Gastroesophageal sphincter (tissue), 4 donors: ENCODE results near the gene SLC15A3. TPM values are rescaled to one million over a fixed set of nuclear protein-coding genes. Genes with fewer than 3 reads are reported as not detected.

Source experiments
- ATAC-seq: fragments of 150-250 bp; one replicate; pipeline ENCODE4 v1.9.1; 2016; ENCODE audit warnings: mild to moderate bottlenecking, moderate library complexity
- H3K27ac ChIP-seq, 4 donors: fragments of 200-600 bp; sonication (generic) in 3 of 4; 1 replicate in 3 of 4; 2 replicates in 1 of 4; pipeline ENCODE4 v1.5.1; 2016 to 2019
- H3K27me3 ChIP-seq: fragments of 200-600 bp; sonication (generic); one replicate; pipeline ENCODE4 v1.5.1; 2019
- H3K36me3 ChIP-seq, 2 donors: fragments of 200-600 bp; sonication (generic); one replicate each; pipeline ENCODE4 v1.5.1; 2019; ENCODE audit warnings: control low read depth in 1 of 2
- H3K4me1 ChIP-seq, 3 donors: fragments of 200-600 bp; sonication (generic); 1 replicate in 2 of 3; 2 replicates in 1 of 3; pipeline ENCODE4 v1.5.1; 2016 to 2019; ENCODE audit warnings: control low read depth in 2 of 3
- H3K4me3 ChIP-seq, 2 donors: fragments of 200-600 bp; sonication (generic); one replicate each; pipeline ENCODE4 v1.5.1; 2019; ENCODE audit warnings: mild to moderate bottlenecking in 1 of 2, moderate library complexity in 1 of 2
- H3K9me3 ChIP-seq, 3 donors: fragments of 200-600 bp; sonication (generic); one replicate each; pipeline ENCODE4 v1.5.1; 2017 to 2019; ENCODE audit warnings: control low read depth in 2 of 3
- CTCF ChIP-seq, 4 experiments: fragments of 200-600 bp in 2 of 4; fragments of 450-650 bp in 2 of 4; sonication (generic) in 1 of 4; IDR thresholded peaks; one replicate each; pipeline ENCODE4 v1.5.1; 2017 to 2019; ENCODE audit warnings: antibody characterized with exemption in 4 of 4, mild to moderate bottlenecking in 2 of 4, moderate library complexity in 2 of 4
- EP300 ChIP-seq: sonication (generic); formaldehyde crosslinking; IDR thresholded peaks from one replicate; pipeline ENCODE4 v1.6.1; 2017; ENCODE audit warnings: antibody characterized with exemption, mild to moderate bottlenecking
- POLR2A ChIP-seq, 2 donors: fragments of 450-650 bp; IDR thresholded peaks; one replicate each; pipeline ENCODE4 v1.6.1; 2017; ENCODE audit warnings: antibody characterized with exemption in 2 of 2, mild to moderate bottlenecking in 2 of 2, moderate library complexity in 1 of 2
- POLR2AphosphoS5 ChIP-seq: sonication (generic); formaldehyde crosslinking; IDR thresholded peaks from one replicate; pipeline ENCODE4 v1.6.1; 2017; ENCODE audit warnings: antibody characterized with exemption
- WGBS, 2 donors: methylation state at CpG; one replicate each; pipeline ENCODE4 v1.1.5; 2018; ENCODE audit warnings: low coverage in 1 of 2; 5-methylcytosine and 5-hydroxymethylcytosine counted together
- total RNA-seq, 4 donors: library from RNA; depleted of rRNA; stranded (reverse); fragments of >200 nt; gene quantifications; one replicate each; pipeline ENCODE4 v1.1.0, GENCODE V29; 2016

SLC15A3 gene
- total RNA-seq, 4 donors from 2014 or later: 16.7 to 48.4 (median 19.5) TPM

- H3K4me1 ChIP-seq: no peaks in the 10 kb centered on the region
- no peaks in the 10 kb centered on the region for H3K9me3 ChIP-seq
- WGBS, 2 donors: 60% methylated on average over 1 of the region's 2 CpGs; no CpG with 5 or more reads in 1 of the 2 donors
- H3K4me3 ChIP-seq: no peak overlapping the region
- TF ChIP-seq POLR2A (IDR thresholded peaks at IDR 0.05) (no peak), POLR2AphosphoS5 (no peak), EP300 (no peak), CTCF (IDR thresholded peaks at IDR 0.05) (no peak)
- H3K27me3 ChIP-seq: no peaks in the 10 kb centered on the region
- H3K36me3 ChIP-seq: no peaks in the 10 kb centered on the region
- H3K27ac ChIP-seq: no peak overlapping the region
- ATAC-seq: no peak
These were observed 36.7 kb upstream of the SLC15A3 start for GRCh38 chr11:60988658-60989057.

GRCh38 chr11:60987577-60988277 lies 35.8 kb upstream of the SLC15A3 start:
- Histone ChIP-seq H3K27ac (no peak overlapping the region), H3K4me3 (no peak overlapping the region), H3K4me1 (no peaks in the 10 kb centered on the region), H3K36me3 (no peaks in the 10 kb centered on the region), H3K9me3 (no peaks in the 10 kb centered on the region), H3K27me3 (no peaks in the 10 kb centered on the region)
- ATAC-seq: no peak
- no peak for TF ChIP-seq EP300
- TF ChIP-seq CTCF (IDR thresholded peaks at IDR 0.05): no peak
- no peak for TF ChIP-seq POLR2AphosphoS5
- WGBS, 2 donors: 59 to 90% methylated on average over 5 to 6 of the region's 9 CpGs

- Histone ChIP-seq H3K27me3 (no peaks in the 10 kb centered on the region), H3K9me3 (no peaks in the 10 kb centered on the region), H3K36me3 (no peaks in the 10 kb centered on the region), H3K27ac (no peak overlapping the region), H3K4me1 (no peaks in the 10 kb centered on the region), H3K4me3 (no peak overlapping the region)
- WGBS, 2 donors: 50 to 65% methylated on average over 4 to 11 of the region's 17 CpGs
- no peak for ATAC-seq
- TF ChIP-seq EP300 (no peak), CTCF (IDR thresholded peaks at IDR 0.05) (no peak), POLR2AphosphoS5 (no peak), POLR2A (IDR thresholded peaks at IDR 0.05) (no peak)
These were observed 34.3 kb upstream of the SLC15A3 start for GRCh38 chr11:60985991-60986915.

- Histone ChIP-seq H3K27me3 (no peaks in the 10 kb centered on the region), H3K36me3 (no peaks in the 10 kb centered on the region), H3K4me1 (no peaks in the 10 kb centered on the region), H3K9me3 (no peaks in the 10 kb centered on the region), H3K4me3 (no peak overlapping the region), H3K27ac (no peak overlapping the region)
- WGBS, 2 donors: 67 to 80% methylated on average over 2 of the region's 2 CpGs
- ATAC-seq: no peak
- TF ChIP-seq CTCF (IDR thresholded peaks at IDR 0.05) (no peak), POLR2A (IDR thresholded peaks at IDR 0.05) (no peak), POLR2AphosphoS5 (no peak), EP300 (no peak)
These were observed 33.5 kb upstream of the SLC15A3 start for GRCh38 chr11:60985501-60985900.
